GM12878 (cell line): ENCODE data around the gene PCSK2. TPM values are rescaled to one million over a fixed set of nuclear protein-coding genes. Genes with fewer than 3 reads are reported as not detected.

Experiments
- ATAC-seq: fragments of 200-7000 bp; cut with Tn5 transposase; 3 replicates; pipeline ENCODE4 v1.9.1; 2020; ENCODE audit warnings: mild to moderate bottlenecking, moderate library complexity
- BruUV-seq: library from RNA; stranded (reverse); fragments of 400-500 nt; replicated peaks from 2 replicates; lab custom pipeline; 2021; lab: Mats Ljungman, UMichigan
- CTCF ChIA-PET: fragments of 300-600 bp; sonication (Branson Sonifier 250); formaldehyde crosslinking; extraction: SDS; loops from one replicate; lab custom pipeline; 2021; ENCODE audit warnings: inconsistent platforms; lab: Yijun Ruan, JAX
- POLR2A ChIA-PET: fragments of 350-600 bp; formaldehyde crosslinking; extraction: SDS; loops from one replicate; lab custom pipeline; 2021; ENCODE audit warnings: inconsistent platforms; lab: Charles Lee
- RAD21 ChIA-PET: fragments of 300-600 bp; sonication (Branson Sonifier 250); formaldehyde crosslinking; loops from one replicate; lab custom pipeline; 2023; ENCODE audit warnings: antibody characterized with exemption; ENCODE audit not compliant: unreplicated experiment; lab: Charles Lee
- SMC1A ChIA-PET: fragments of 300-600 bp; sonication (Branson Sonifier 250); formaldehyde crosslinking; loops from one replicate; lab custom pipeline; 2023; ENCODE audit not compliant: unreplicated experiment, uncharacterized antibody; lab: Charles Lee
- DNase-seq: peaks from one replicate; pipeline ENCODE4 v3.0.0-alpha.2; 2011; ENCODE audit warnings: low read depth, low spot score
- FAIRE-seq: peaks from 3 replicates; lab custom pipeline; 2011; peaks lifted over from hg19 to GRCh38; lab: Jason Lieb, UNC
- H2AFZ ChIP-seq: 2 replicates; pipeline ENCODE4 v1.6.0; 2011; ENCODE audit warnings: low read depth, low read length, control low read depth; ENCODE audit not compliant: control insufficient read depth
- H3K27ac ChIP-seq: 2 replicates; pipeline ENCODE4 v1.5.1; 2011; ENCODE audit warnings: control low read depth; ENCODE audit not compliant: control insufficient read depth, insufficient read depth
- H3K27me3 ChIP-seq, 2 experiments: replicated peaks in 1 of 2; 2 replicates each; pipeline versions ENCODE4 v1.6.0 to v1.6.1; 2011; ENCODE audit warnings: low read length in 1 of 2; ENCODE audit not compliant: control insufficient read depth in 2 of 2, insufficient read depth in 2 of 2
- H3K36me3 ChIP-seq, 2 experiments: 2 replicates each; pipeline ENCODE4 v1.5.1; 2011; ENCODE audit warnings: low read length in 1 of 2; ENCODE audit not compliant: control insufficient read depth in 2 of 2, insufficient read depth in 2 of 2
- H3K4me1 ChIP-seq: 2 replicates; pipeline ENCODE4 v1.6.1; 2011; ENCODE audit warnings: mild to moderate bottlenecking, low read length, moderate library complexity, mixed read lengths; ENCODE audit not compliant: control insufficient read depth, insufficient read depth
- H3K4me2 ChIP-seq: 2 replicates; pipeline ENCODE4 v1.6.0; 2011; ENCODE audit warnings: control low read depth; ENCODE audit not compliant: control insufficient read depth, insufficient read depth
- H3K4me3 ChIP-seq: fragments of 200-600 bp; sonication (generic); 2 replicates; pipeline ENCODE4 v1.5.1; 2016
- H3K79me2 ChIP-seq: 2 replicates; pipeline ENCODE4 v1.6.0; 2011; ENCODE audit warnings: low read length; ENCODE audit not compliant: control insufficient read depth, insufficient read depth
- H3K9ac ChIP-seq: 2 replicates; pipeline ENCODE4 v1.8.0; 2011; ENCODE audit warnings: low read length, control low read depth, mixed read lengths; ENCODE audit not compliant: control insufficient read depth, insufficient read depth
- H3K9me3 ChIP-seq: replicated peaks from 3 replicates; pipeline ENCODE4 v1.5.1; 2011; ENCODE audit warnings: mild to moderate bottlenecking, low read length; ENCODE audit not compliant: control insufficient read depth, insufficient read depth
- H4K20me1 ChIP-seq: 2 replicates; pipeline ENCODE4 v1.6.0; 2011; ENCODE audit not compliant: control insufficient read depth, insufficient read depth
- BCL11A ChIP-seq: IDR thresholded peaks from 2 replicates; pipeline ENCODE4 v1.6.1; 2011; ENCODE audit warnings: low read depth, low read length
- E4F1 ChIP-seq: fragments of 450-650 bp; IDR thresholded peaks from 2 replicates; pipeline ENCODE4 v1.6.1; 2018; ENCODE audit warnings: borderline replicate concordance, mild to moderate bottlenecking; ENCODE audit not compliant: partially characterized antibody
- EGR1 ChIP-seq, 2 experiments: IDR thresholded peaks; 1 replicate in 1 of 2; 2 replicates in 1 of 2; pipeline ENCODE4 v1.6.1; 2011 to 2012; ENCODE audit warnings: low read depth in 2 of 2, low read length in 2 of 2, borderline replicate concordance in 1 of 2, mild to moderate bottlenecking in 1 of 2, moderate library complexity in 1 of 2
- KDM1A ChIP-seq: fragments of 200-600 bp; sonication (generic); IDR thresholded peaks from 2 replicates; pipeline ENCODE4 v1.6.1; 2016; ENCODE audit warnings: borderline replicate concordance
- MLLT1 ChIP-seq: fragments of 450-650 bp; IDR thresholded peaks from 2 replicates; pipeline ENCODE4 v1.6.1; 2016; ENCODE audit warnings: mild to moderate bottlenecking
- MYB ChIP-seq: fragments of 150-350 bp; IDR thresholded peaks from 2 replicates; pipeline ENCODE4 v1.6.1; 2014; ENCODE audit warnings: mild to moderate bottlenecking, low read depth, low read length, borderline replicate concordance
- PML ChIP-seq: IDR thresholded peaks from 2 replicates; pipeline ENCODE4 v1.6.1; 2012; ENCODE audit warnings: low read length, inconsistent platforms
- POLR2A ChIP-seq: IDR thresholded peaks from 2 replicates; pipeline ENCODE4 v1.6.1; 2011; ENCODE audit warnings: low read depth, mild to moderate bottlenecking, low read length
- PRDM15 ChIP-seq: fragments of 450-650 bp; formaldehyde crosslinking; IDR thresholded peaks from 2 replicates; pipeline ENCODE4 v1.4.0; 2020; ENCODE audit warnings: mild to moderate bottlenecking, moderate library complexity
- RFX5 ChIP-seq: IDR thresholded peaks from 2 replicates; pipeline ENCODE4 v1.6.1; 2011; ENCODE audit warnings: low read depth, low read length, improper control_type of control experiment
- STAT1 ChIP-seq: fragments of 450-650 bp; conservative IDR thresholded peaks from 2 replicates; pipeline ENCODE4 v1.6.1; 2014; ENCODE audit warnings: antibody characterized with exemption, mild to moderate bottlenecking
- ZNF592 ChIP-seq: fragments of 450-650 bp; IDR thresholded peaks from 2 replicates; pipeline ENCODE4 v1.6.1; 2017; ENCODE audit warnings: mild to moderate bottlenecking, moderate library complexity
- in situ Hi-C: fragments of 300-500 bp; cut with MboI; formaldehyde crosslinking; loops from 9 replicates; pipeline ENCODE4 v1.14.3; 2018; ENCODE audit warnings: mixed read lengths
- intact Hi-C: fragments of 100-400 bp; cut with micrococcal nuclease; formaldehyde crosslinking; loops from one replicate; pipeline ENCODE4 v1.14.2; 2022; ENCODE audit not compliant: unreplicated experiment
- polyA plus RNA-seq, 11 experiments: library from polyadenylated mRNA; depleted of rRNA in 4 of 11; unstranded in 6 of 11; stranded (reverse) in 5 of 11; fragments of >200 nt; fragmentation: Nextera tagmentation in 4 of 11; fragmentation: Illumina TruSeq in 1 of 11; extraction: Ambion mirVana in 4 of 11; extraction: Trizol in 1 of 11; gene quantifications; 1 replicate in 1 of 11; 2 replicates in 10 of 11; pipeline versions ENCODE4 v1.2.1 to v1.2.3, GENCODE V29; 2011 to 2016; ENCODE audit warnings: inconsistent platforms in 2 of 11, missing spikeins in 2 of 11, low read depth in 1 of 11
- total RNA-seq, 4 experiments: library from RNA; depleted of rRNA in 3 of 4; stranded (reverse); fragments of >200 nt in 3 of 4; fragmentation: Illumina TruSeq in 1 of 4; extraction: Trizol in 1 of 4; gene quantifications; 2 replicates each; pipeline versions ENCODE4 v1.2.1 to v1.2.3, GENCODE V29; 2013 to 2021

PCSK2 gene
- total and polyA plus RNA-seq, 10 of the 15 experiments (the other 5 are each of a cell fraction or from before 2014, with no cell fraction given), result not detected

- TF ChIP-seq E4F1, result no peak
- no peak for TF ChIP-seq EGR1 (IDR thresholded peaks at IDR 0.05; ENCODE audit: borderline replicate concordance in 1 of 2, low read depth in 2 of 2, low read length in 2 of 2)
- no peak for TF ChIP-seq BCL11A
- TF ChIP-seq RFX5, result no peak
- TF ChIP-seq STAT1, result no peak
- no peak for TF ChIP-seq MLLT1
Observed at GRCh38 chr20:17421493-17421892, 194.7 kb downstream of the PCSK2 start (continued).

GRCh38 chr20:17423782-17424181 lies 196.9 kb downstream of the PCSK2 start:
- H3K79me2 ChIP-seq, result no peaks in the 10 kb centered on the region
- H3K27me3 ChIP-seq, result no peaks in the 10 kb centered on the region
- H3K4me3 ChIP-seq, result no peak overlapping the region
- intact Hi-C loops, result no loop called here
- no peak overlapping the region for H2AFZ ChIP-seq
- RAD21 ChIA-PET, result no interaction called here
- FAIRE-seq (no peak), DNase-seq (no peak), ATAC-seq (no peak)
- no peaks in the 10 kb centered on the region for H4K20me1 ChIP-seq
- H3K9me3 ChIP-seq, result no peaks in the 10 kb centered on the region
- CTCF ChIA-PET, result no interaction called here
- H3K9ac ChIP-seq, result no peak overlapping the region
- in situ Hi-C loops, result no loop called here
- SMC1A ChIA-PET, result no interaction called here
- no peaks in the 10 kb centered on the region; a peak in 1 of 4 replicates for H3K36me3 ChIP-seq
- H3K27ac ChIP-seq, result no peak overlapping the region
- no peak overlapping the region for H3K4me2 ChIP-seq
- BruUV-seq, result no TSS peak
- no peaks in the 10 kb centered on the region for H3K4me1 ChIP-seq
- POLR2A ChIA-PET, result interaction anchor here (0.7 kb wide), 1 partner anchor 145 kb away, joined by 3 read pairs; no protein-coding TSS in a partner anchor
- TF ChIP-seq PRDM15 (CRISPR knock-in tag) (no peak), PML (no peak), POLR2A (no peak), ZNF592 (no peak), MYB (no peak), KDM1A (no peak)
